H1 (cell line): ENCODE results near the gene FLT4. TPM values are rescaled to one million over a fixed set of nuclear protein-coding genes. Genes with fewer than 3 reads are reported as not detected.
A peak's percentile ranks its signal among the peaks of the same experiment; 100 is the strongest.

Experiments used
- CTCF ChIA-PET: fragments of 300-600 bp; sonication (Branson Sonifier 250); formaldehyde crosslinking; loops from one replicate; lab custom pipeline; 2021; ENCODE audit not compliant: partially characterized antibody; lab: Charles Lee
- POLR2A ChIA-PET: fragments of 300-600 bp; sonication (Branson Sonifier 250); formaldehyde crosslinking; loops from one replicate; lab custom pipeline; 2021; ENCODE audit warnings: inconsistent platforms; ENCODE audit not compliant: partially characterized antibody; lab: Charles Lee
- DNase-seq, 2 experiments: peaks; one replicate each; pipeline versions ENCODE4 v3.0.0 to v3.0.0-alpha.2; 2010 to 2022; ENCODE audit warnings: low spot score in 2 of 2, low read depth in 1 of 2, mixed read lengths in 1 of 2
- FAIRE-seq: peaks from 2 replicates; lab custom pipeline; 2011; peaks lifted over from hg19 to GRCh38; lab: Jason Lieb, UNC
- H2AFZ ChIP-seq: 2 replicates; pipeline ENCODE4 v1.8.1; 2012; ENCODE audit warnings: low read length, inconsistent platforms
- H2AK5ac ChIP-seq: 2 replicates; pipeline ENCODE4 v1.6.1; 2013; ENCODE audit warnings: low read depth, low read length
- H2BK120ac ChIP-seq: replicated peaks from 2 replicates; pipeline ENCODE3; 2013; ENCODE audit warnings: low read depth, low read length, inconsistent platforms
- H2BK12ac ChIP-seq: 2 replicates; pipeline ENCODE4 v1.6.1; 2013; ENCODE audit warnings: low read depth, low read length
- H2BK15ac ChIP-seq: 2 replicates; pipeline ENCODE4 v1.6.1; 2013; ENCODE audit warnings: low read length
- H2BK20ac ChIP-seq: 2 replicates; pipeline ENCODE4 v1.6.1; 2013; ENCODE audit warnings: low read length
- H2BK5ac ChIP-seq: 2 replicates; pipeline ENCODE4 v1.6.1; 2013; ENCODE audit warnings: low read depth, low read length
- H3K14ac ChIP-seq: 2 replicates; pipeline ENCODE4 v1.6.1; 2013; ENCODE audit warnings: inconsistent platforms; ENCODE audit not compliant: insufficient read length
- H3K18ac ChIP-seq: 2 replicates; pipeline ENCODE4 v1.6.1; 2013; ENCODE audit warnings: low read length; ENCODE audit errors: extremely low read depth
- H3K23ac ChIP-seq: 2 replicates; pipeline ENCODE4 v1.6.1; 2013; ENCODE audit warnings: inconsistent platforms; ENCODE audit not compliant: insufficient read length
- H3K23me2 ChIP-seq: 2 replicates; pipeline ENCODE4 v1.6.1; 2013; ENCODE audit warnings: low read depth, low read length
- H3K27ac ChIP-seq: 2 replicates; pipeline ENCODE4 v1.6.1; 2011; ENCODE audit warnings: low read depth, low read length, inconsistent platforms
- H3K27me3 ChIP-seq, 4 experiments: replicated peaks in 1 of 4; 1 replicate in 1 of 4; 2 replicates in 3 of 4; pipeline versions ENCODE4 v1.6.1 to v1.8.1; 2011 to 2013; ENCODE audit warnings: low read length in 3 of 4, mild to moderate bottlenecking in 3 of 4, inconsistent platforms in 2 of 4, mixed read lengths in 2 of 4, moderate library complexity in 1 of 4; ENCODE audit not compliant: control insufficient read depth in 3 of 4, insufficient read depth in 3 of 4; ENCODE audit errors: extremely low read depth in 1 of 4
- H3K36me3 ChIP-seq, 4 experiments: 2 replicates each; pipeline versions ENCODE4 v1.6.1 to v1.8.1; 2011 to 2013; ENCODE audit warnings: mild to moderate bottlenecking in 4 of 4, low read length in 3 of 4, moderate library complexity in 2 of 4, control low read depth in 1 of 4, inconsistent platforms in 1 of 4; ENCODE audit not compliant: insufficient read depth in 4 of 4, control insufficient read depth in 2 of 4
- H3K4ac ChIP-seq: replicated peaks from 2 replicates; pipeline ENCODE3; 2013; ENCODE audit warnings: low read length, low read depth, mixed read lengths, inconsistent platforms; ENCODE audit not compliant: insufficient read length
- H3K4me1 ChIP-seq, 4 experiments: replicated peaks in 1 of 4; 1 replicate in 1 of 4; 2 replicates in 3 of 4; pipeline versions ENCODE4 v1.6.1 to v1.8.1; 2011 to 2013; ENCODE audit warnings: low read length in 3 of 4, inconsistent platforms in 2 of 4, mixed read lengths in 1 of 4; ENCODE audit not compliant: insufficient read depth in 4 of 4, control insufficient read depth in 3 of 4
- H3K4me2 ChIP-seq, 2 experiments: 2 replicates each; pipeline versions ENCODE4 v1.6.1 to v1.8.1; 2011 to 2013; ENCODE audit warnings: low read depth in 2 of 2, low read length in 2 of 2, control low read depth in 1 of 2, inconsistent platforms in 1 of 2, mild to moderate bottlenecking in 1 of 2; ENCODE audit not compliant: insufficient read depth in 1 of 2
- H3K4me3 ChIP-seq, 4 experiments: fragments of 200-600, 300-600 bp in 1 of 4; sonication (generic), shearing (Covaris generic), sonication (Bioruptor Twin) in 1 of 4; 2 replicates each; pipeline versions ENCODE4 v1.5.1 to v1.8.1; 2011 to 2016; ENCODE audit warnings: low read length in 4 of 4, low read depth in 3 of 4, control low read depth in 2 of 4, inconsistent platforms in 2 of 4, mild to moderate bottlenecking in 2 of 4, mixed read lengths in 1 of 4, moderate library complexity in 1 of 4; ENCODE audit not compliant: insufficient read depth in 2 of 4; ENCODE audit errors: extremely low read depth in 1 of 4
- H3K56ac ChIP-seq: replicated peaks from 2 replicates; pipeline ENCODE3; 2013; ENCODE audit warnings: low read depth, mild to moderate bottlenecking, mixed read lengths, low read length, inconsistent platforms; ENCODE audit not compliant: insufficient read length
- H3K79me1 ChIP-seq: 2 replicates; pipeline ENCODE4 v1.6.1; 2013; ENCODE audit warnings: low read depth, low read length, control low read depth
- H3K79me2 ChIP-seq, 2 experiments: 2 replicates each; pipeline versions ENCODE4 v1.6.1 to v1.8.1; 2012 to 2013; ENCODE audit warnings: low read length in 2 of 2, mild to moderate bottlenecking in 2 of 2, inconsistent platforms in 1 of 2; ENCODE audit not compliant: insufficient read depth in 2 of 2, control insufficient read depth in 1 of 2
- H3K9ac ChIP-seq, 4 experiments: replicated peaks in 1 of 4; 1 replicate in 1 of 4; 2 replicates in 3 of 4; pipeline versions ENCODE4 v1.6.1 to v1.8.1; 2011 to 2013; ENCODE audit warnings: low read depth in 3 of 4, low read length in 3 of 4, control low read depth in 2 of 4, mild to moderate bottlenecking in 2 of 4, moderate library complexity in 2 of 4, inconsistent platforms in 1 of 4; ENCODE audit errors: extremely low read depth in 1 of 4
- H3K9me3 ChIP-seq, 2 experiments: 2 replicates each; pipeline versions ENCODE4 v1.6.1 to v1.8.1; 2012 to 2013; ENCODE audit warnings: mild to moderate bottlenecking in 2 of 2, moderate library complexity in 2 of 2, control low read depth in 1 of 2, inconsistent platforms in 1 of 2, low read depth in 1 of 2, low read length in 1 of 2, mixed read lengths in 1 of 2; ENCODE audit not compliant: insufficient read depth in 2 of 2
- H4K20me1 ChIP-seq, 2 experiments: replicated peaks in 1 of 2; 2 replicates each; pipeline versions ENCODE3 to v1.8.1; 2011 to 2013; ENCODE audit warnings: inconsistent platforms in 2 of 2, low read length in 2 of 2, mild to moderate bottlenecking in 1 of 2; ENCODE audit not compliant: insufficient read depth in 2 of 2, control insufficient read depth in 1 of 2
- H4K5ac ChIP-seq: 2 replicates; pipeline ENCODE4 v1.6.1; 2013; ENCODE audit warnings: low read length, low read depth, mixed read lengths, inconsistent platforms; ENCODE audit not compliant: insufficient read length
- H4K8ac ChIP-seq: 2 replicates; pipeline ENCODE4 v1.8.0; 2013; ENCODE audit warnings: mild to moderate bottlenecking, moderate library complexity, low read length, inconsistent platforms; ENCODE audit not compliant: insufficient read depth; ENCODE audit errors: extremely low read depth
- H4K91ac ChIP-seq: replicated peaks from 2 replicates; pipeline ENCODE3; 2013; ENCODE audit warnings: low read length, mixed read lengths, inconsistent platforms; ENCODE audit not compliant: insufficient read length
- CHD1 ChIP-seq: IDR thresholded peaks from 2 replicates; pipeline ENCODE4 v1.6.1; 2012; ENCODE audit warnings: low read depth, low read length, improper control_type of control experiment
- EP300 ChIP-seq, 2 experiments: IDR thresholded peaks; 1 replicate in 1 of 2; 2 replicates in 1 of 2; pipeline ENCODE4 v1.6.1; 2011 to 2012; ENCODE audit warnings: low read depth in 2 of 2, low read length in 2 of 2, mild to moderate bottlenecking in 2 of 2, borderline replicate concordance in 1 of 2, inconsistent platforms in 1 of 2, moderate library complexity in 1 of 2
- PHF8 ChIP-seq: fragments of 200-600 bp; sonication (generic); conservative IDR thresholded peaks from 2 replicates; pipeline ENCODE4 v1.7.1; 2012; ENCODE audit warnings: low read depth, mild to moderate bottlenecking, inconsistent platforms, low read length, moderate library complexity
- POLR2AphosphoS5 ChIP-seq: IDR thresholded peaks from 2 replicates; pipeline ENCODE4 v1.6.1; 2011; ENCODE audit warnings: low read depth, low read length
- RBBP5 ChIP-seq: IDR thresholded peaks from 2 replicates; pipeline ENCODE4 v1.7.1; 2012; ENCODE audit warnings: low read depth, mild to moderate bottlenecking, inconsistent platforms, low read length, moderate library complexity, borderline replicate concordance
- RFX5 ChIP-seq: IDR thresholded peaks from 2 replicates; pipeline ENCODE4 v1.6.1; 2011; ENCODE audit warnings: low read depth, low read length, improper control_type of control experiment, borderline replicate concordance
- SAP30 ChIP-seq: fragments of 300-600 bp; sonication (generic); IDR thresholded peaks from 2 replicates; pipeline ENCODE4 v1.7.1; 2012; ENCODE audit warnings: low read length, moderate library complexity, mild to moderate bottlenecking, inconsistent platforms; ENCODE audit not compliant: insufficient read depth, insufficient replicate concordance
- SIRT6 ChIP-seq: IDR thresholded peaks from one replicate; pipeline ENCODE4 v1.7.1; 2012; ENCODE audit warnings: low read length, inconsistent platforms
- SP1 ChIP-seq: IDR thresholded peaks from 2 replicates; pipeline ENCODE4 v1.6.1; 2011; ENCODE audit warnings: low read depth, low read length
- SP2 ChIP-seq: IDR thresholded peaks from 2 replicates; pipeline ENCODE4 v1.6.1; 2012; ENCODE audit warnings: mild to moderate bottlenecking, low read length, inconsistent platforms
- TAF7 ChIP-seq: optimal IDR thresholded peaks from 2 replicates; pipeline ENCODE3; 2011; ENCODE audit warnings: low read depth, mild to moderate bottlenecking, inconsistent platforms, low read length, moderate library complexity, borderline replicate concordance
- WGBS, 2 experiments: shearing (Covaris generic) in 1 of 2; methylation state at CpG; one replicate each; pipeline versions ENCODE4 v1.1.6 to v1.1.7; 2013 to 2015; ENCODE audit warnings: low lambda C conversion rate in 2 of 2, mixed read lengths in 2 of 2, inconsistent platforms in 1 of 2, low coverage in 1 of 2, missing lambda C conversion rate in 1 of 2; ENCODE audit not compliant: insufficient replicate concordance in 2 of 2, insufficient coverage in 1 of 2, insufficient read length in 1 of 2; ENCODE audit errors: extremely low coverage in 1 of 2, missing lambda C conversion rate in 1 of 2; 5-methylcytosine and 5-hydroxymethylcytosine counted together
- polyA plus RNA-seq, 7 experiments: library from polyadenylated mRNA; depleted of rRNA in 3 of 7; stranded (reverse) in 5 of 7; unstranded in 2 of 7; fragments of >200 nt in 5 of 7; fragments of 200-250 nt in 2 of 7; gene quantifications; 1 replicate in 5 of 7; 2 replicates in 1 of 7; 4 replicates in 1 of 7; pipeline versions ENCODE4 v1.2.1 to v1.2.3, GENCODE V29; 2011 to 2013; ENCODE audit warnings: missing spikeins in 2 of 7, mixed read lengths in 2 of 7
- total RNA-seq: library from RNA; stranded (reverse); fragmentation: NEBNext Ultra II Directional; extraction: Animal tissue kit (Norgen Biotek cat#: 25700); gene quantifications from 2 replicates; pipeline ENCODE4 v1.2.1, GENCODE V29; 2021
- TF ChIP-seq, protein P1 (sequence below): IDR thresholded peaks from 2 replicates; pipeline ENCODE4 v1.6.1; 2011; ENCODE audit warnings: low read depth, mild to moderate bottlenecking, low read length; ENCODE audit not compliant: insufficient read depth

The FLT4 gene
- total and polyA plus RNA-seq, 2 of the 8 experiments (the other 6 are each of a cell fraction or from before 2014, with no cell fraction given), result 6.5 to 7.7 TPM

DNA sequence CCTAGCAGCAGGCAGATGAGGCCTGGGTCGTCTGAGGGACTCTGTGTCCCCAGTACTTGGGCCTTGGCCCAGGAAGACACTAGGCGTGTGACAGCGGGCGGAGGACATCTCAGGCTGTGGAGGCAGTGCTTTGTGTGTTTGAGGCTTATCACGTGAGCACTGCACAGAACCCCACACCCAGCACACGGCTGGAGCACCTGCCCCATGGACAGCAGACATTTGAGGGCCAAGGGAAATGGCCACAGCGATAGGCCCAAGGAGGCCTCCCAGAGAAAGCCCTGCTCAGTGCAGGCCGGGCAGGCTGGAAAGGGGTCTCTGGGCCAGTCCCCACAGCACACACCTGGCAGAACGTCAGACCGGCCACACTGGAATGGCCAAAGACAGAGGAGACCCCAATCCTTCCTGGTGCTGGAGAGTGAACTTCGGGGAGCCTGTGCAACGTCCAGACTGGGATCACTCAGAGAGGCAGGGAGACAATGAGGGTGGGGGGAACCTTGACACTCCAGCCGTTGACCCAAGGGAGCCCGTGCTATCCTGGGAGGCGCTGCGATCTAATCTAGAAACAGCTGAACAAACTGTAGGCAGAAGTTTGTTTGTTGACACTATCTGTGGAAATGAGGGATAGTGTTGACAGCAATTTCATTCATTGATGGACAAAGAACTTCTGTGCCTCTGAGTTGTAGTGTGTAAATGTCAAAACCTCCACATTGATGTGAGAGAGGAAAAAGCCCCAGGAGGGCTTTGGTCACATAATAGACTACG, 19.6 kb upstream of the FLT4 start:
- ChIA-PET CTCF (interaction anchor here (0.6 to 2.8 kb wide), 4 partner anchors 12 to 457 kb away, joined by 3 to 8 read pairs (median 4); no protein-coding TSS in a partner anchor), POLR2A (no interaction called here)
- Histone ChIP-seq H3K14ac (no peak overlapping the region), H2BK120ac (no peak overlapping the region), H3K27ac (no peak overlapping the region), H3K36me3 (no peaks in the 10 kb centered on the region), H4K8ac (no peak overlapping the region; the same call in 1 of the 2 replicates), H3K79me1 (no peaks in the 10 kb centered on the region), H3K4me1 (peaks cover 0 to 3% (median 0%) of the 10 kb centered on the region in 4 experiments; a peak in 1 of 7 replicates), H3K56ac (no peak overlapping the region), H3K27me3 (peaks cover 4 to 10% (median 10%) of the 10 kb centered on the region in 4 experiments; a peak in 6 of 7 replicates), H3K18ac (no peak overlapping the region), H4K20me1 (peaks cover 0 to 2% of the 10 kb centered on the region in 2 experiments), H4K91ac (no peak overlapping the region), H4K5ac (no peak overlapping the region), H3K4me3 (no peak overlapping the region), H3K23me2 (peaks cover 11% of the 10 kb centered on the region; the same call in 1 of the 2 replicates), H2BK15ac (0 out of 2 replicates have a peak overlapping the region, but pooled peaks have one; percentile 61), H2AFZ (no peak overlapping the region), H2BK20ac (no peak overlapping the region), H3K23ac (no peak overlapping the region), H3K4ac (no peak overlapping the region), H2BK12ac (no peak overlapping the region), H3K9ac (no peak overlapping the region), H3K79me2 (no peaks in the 10 kb centered on the region), H2BK5ac (no peak overlapping the region), H3K9me3 (no peaks in the 10 kb centered on the region), H3K4me2 (no peak overlapping the region), H2AK5ac (no peak overlapping the region)
- WGBS, 2 experiments, result 91% methylated on average over 16 of the region's 17 CpGs; no CpG with 5 or more reads in 1 of the 2 experiments
- DNase-seq (no peak), FAIRE-seq (no peak)
- TF ChIP-seq RFX5, result no peak
- TF ChIP-seq SAP30, result no peak
- TF ChIP-seq TAF7, result no peak
- TF ChIP-seq SP1, result no peak
- no peak for TF ChIP-seq CHD1
- no peak for TF ChIP-seq SP2
- TF ChIP-seq POLR2AphosphoS5, result no peak
- TF ChIP-seq EP300 (IDR thresholded peaks at IDR 0.05; ENCODE audit: borderline replicate concordance in 1 of 2, low read depth in 2 of 2, low read length in 2 of 2), result no peak
- no peak for TF ChIP-seq PHF8
- TF ChIP-seq RBBP5, result no peak
- TF ChIP-seq SIRT6, result no peak
- TF ChIP-seq, protein P1, sequence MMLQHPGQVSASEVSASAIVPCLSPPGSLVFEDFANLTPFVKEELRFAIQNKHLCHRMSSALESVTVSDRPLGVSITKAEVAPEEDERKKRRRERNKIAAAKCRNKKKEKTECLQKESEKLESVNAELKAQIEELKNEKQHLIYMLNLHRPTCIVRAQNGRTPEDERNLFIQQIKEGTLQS, result no peak
